Measurements from ENCODE around the gene MTERF4.
A peak's percentile ranks its signal among the peaks of the same experiment; 100 is the strongest.
"Not testable (repeated sequence)": the region's sequence is repeated elsewhere in the genome, so short reads cannot be mapped to it uniquely, and the experiment has no call there.

Gene MTERF4

DNA sequence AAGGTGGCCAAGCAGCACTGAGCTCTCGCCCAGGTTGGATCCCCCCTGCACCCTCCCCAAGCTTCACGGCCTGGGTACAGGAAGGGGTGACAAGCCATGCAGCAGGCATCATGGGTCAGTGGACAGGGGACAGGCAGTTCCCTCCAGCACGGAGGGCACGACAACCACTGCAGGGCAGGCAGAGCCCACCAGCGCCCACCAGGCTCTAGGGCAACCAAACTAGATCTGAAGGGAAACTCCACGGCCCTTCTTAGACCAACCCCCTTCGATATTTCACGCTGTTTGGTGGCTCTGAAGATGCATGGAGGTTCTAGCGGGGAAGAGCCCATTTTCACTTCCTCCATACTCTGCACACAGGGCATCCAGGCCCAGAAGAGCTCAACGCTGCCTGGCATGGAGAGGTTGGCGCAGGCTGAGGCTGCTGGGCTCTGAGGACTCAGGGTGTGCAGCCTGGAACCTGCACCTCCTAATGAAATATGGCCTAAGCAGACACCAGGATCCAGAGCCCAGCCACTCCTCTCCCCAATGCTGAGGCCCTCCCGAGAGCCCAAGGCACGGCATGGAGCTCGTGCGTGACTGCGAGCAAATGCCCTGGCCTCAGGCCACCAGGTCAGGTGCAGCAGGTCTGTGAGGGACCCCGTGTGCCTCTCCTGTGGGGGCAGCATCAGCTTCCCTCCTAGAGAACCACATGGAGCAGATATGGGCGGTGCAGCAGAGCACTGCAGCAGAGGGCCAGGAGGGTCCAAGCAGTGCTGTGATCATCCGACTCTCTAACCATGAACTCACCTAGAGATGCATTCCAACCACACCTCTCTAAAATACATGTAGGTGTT, 8.7 kb upstream of the MTERF4 start:
- no peak for DNase-seq

- DNase-seq = no peak
Observed at GRCh38 chr2:241110089-241110606, 8.1 kb upstream of the MTERF4 start.

DNA sequence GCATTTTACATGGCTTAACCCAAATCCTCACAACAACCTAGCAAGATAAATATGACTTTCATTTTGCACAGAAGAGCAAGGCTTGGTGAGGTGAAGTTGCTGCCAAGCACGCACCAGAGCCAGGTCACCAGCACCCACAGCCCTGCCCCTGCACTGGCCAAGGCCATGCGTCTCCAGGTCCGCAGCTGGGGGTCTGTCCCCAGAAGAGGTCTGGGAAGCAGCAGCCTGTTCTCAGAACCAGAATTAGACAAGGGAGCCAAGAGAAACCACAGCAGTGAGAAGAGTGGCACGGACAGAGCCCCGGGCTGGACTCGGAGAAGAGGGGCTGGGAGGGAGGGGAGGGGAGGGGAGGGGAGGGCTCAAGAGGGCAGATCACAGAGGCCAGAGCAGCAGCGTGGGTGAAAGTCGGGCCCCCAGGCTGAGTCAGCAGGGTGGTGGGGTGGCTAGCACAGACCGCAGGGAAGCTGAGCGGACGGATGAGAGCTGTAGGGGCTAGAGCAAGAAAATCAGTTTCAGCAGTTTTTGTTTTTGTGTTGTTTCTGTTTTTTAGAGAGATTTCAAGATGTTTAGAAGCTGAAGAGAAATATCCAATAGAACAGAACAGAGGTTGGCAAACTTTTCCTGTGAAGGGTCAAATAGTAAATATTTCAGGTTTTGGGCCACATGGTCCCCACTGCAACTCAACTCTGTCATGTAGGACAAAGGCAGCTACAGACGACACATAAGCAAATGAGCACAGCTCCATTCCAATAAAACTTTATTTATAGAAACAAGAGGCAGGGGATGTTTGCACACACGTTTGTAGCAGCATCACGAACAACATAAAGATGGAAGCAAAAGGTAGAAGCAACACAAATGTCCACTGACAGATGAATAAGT, 7.4 kb upstream of the MTERF4 start:
- peak; percentile 41 for DNase-seq

- DNase-seq = no peak
Observed at GRCh38 chr2:241108271-241109209, 6.5 kb upstream of the MTERF4 start.

GRCh38 chr2:241107031-241107783, 5.1 kb upstream of the MTERF4 start:
- no peak for DNase-seq

- DNase-seq = no peak
Observed at GRCh38 chr2:241105641-241106040, 3.6 kb upstream of the MTERF4 start.

DNA sequence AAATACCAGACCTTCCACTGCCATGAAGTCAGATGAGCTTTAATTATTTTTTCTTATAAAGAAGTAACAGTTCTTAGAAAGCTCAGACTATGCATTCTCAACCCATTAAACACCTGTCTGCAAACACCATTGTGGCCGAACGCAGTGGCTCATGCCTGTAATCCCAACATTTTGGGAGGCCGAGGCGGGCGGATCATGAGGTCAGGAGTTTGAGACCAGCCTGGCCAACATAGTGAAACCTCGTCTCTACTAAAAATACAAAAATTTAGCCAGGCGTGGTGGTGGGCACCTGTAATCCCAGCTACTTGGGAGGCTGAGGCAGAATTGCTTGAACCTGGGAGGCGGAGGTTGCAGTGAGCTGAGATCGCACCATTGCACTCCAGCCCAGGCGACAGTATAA, 2.5 kb upstream of the MTERF4 start:
- not testable (repeated sequence) for DNase-seq

- DNase-seq = no peak
Observed at GRCh38 chr2:241103176-241103595, 1.1 kb upstream of the MTERF4 start.

GRCh38 chr2:241099246-241099645, 2.8 kb downstream of the MTERF4 start:
- DNase-seq = no peak

DNA sequence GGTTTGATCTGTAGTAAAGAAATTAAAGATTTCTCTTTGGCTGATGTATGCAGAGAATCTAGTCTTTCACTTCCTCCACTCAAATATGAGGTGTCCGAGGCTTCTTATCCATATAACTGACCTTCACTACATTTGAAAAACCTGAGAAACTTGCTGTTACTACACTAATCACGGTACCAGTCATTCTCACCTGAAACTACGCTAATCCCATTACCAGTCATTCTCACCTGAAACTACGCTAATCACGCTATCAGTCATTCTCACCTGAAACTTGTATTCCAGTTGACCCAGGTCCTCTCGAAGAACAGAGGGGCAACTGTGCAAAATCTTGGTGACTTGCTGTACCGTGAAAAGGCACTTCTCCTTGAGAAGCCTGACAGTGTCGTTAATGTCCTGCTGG, 5.1 kb downstream of the MTERF4 start:
- no peak for DNase-seq

DNA sequence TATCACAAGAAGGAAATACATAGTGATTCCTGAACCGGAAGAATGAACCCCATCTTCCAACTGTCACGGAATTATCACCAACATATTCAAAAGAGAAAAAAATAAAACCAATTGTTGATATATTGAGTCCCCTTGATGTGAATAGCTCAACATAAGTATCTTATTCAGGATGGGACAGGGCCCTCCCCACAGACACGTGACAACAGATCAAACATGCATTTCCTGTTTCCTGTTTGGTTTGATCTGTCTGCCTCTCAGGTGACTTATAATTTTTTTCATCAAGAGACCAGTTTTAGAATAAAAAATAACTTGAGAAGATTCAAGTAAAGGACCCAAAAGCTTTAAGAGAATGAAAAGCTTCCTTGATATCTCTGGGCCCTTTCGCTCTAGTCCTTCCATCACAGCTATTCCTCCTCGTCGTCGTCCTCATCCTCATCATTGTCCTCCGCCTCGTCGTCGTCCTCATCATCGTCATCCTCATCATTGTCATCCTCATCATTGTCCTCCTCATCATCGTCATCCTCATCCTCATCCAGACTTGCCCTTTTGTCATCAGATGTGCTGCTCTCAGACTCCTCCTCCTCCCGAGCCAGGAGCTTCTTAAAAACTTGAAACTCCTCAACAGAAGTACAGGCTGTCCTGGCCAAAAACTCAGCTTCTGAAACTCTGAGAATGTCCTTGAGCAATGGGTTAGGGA, 6.3 kb downstream of the MTERF4 start:
- peak; percentile 47 for DNase-seq

GRCh38 chr2:241094924-241095420, 7.1 kb downstream of the MTERF4 start:
- no peak for DNase-seq

- DNase-seq = no peak
Observed at GRCh38 chr2:241094172-241094571, 7.9 kb downstream of the MTERF4 start.

GRCh38 chr2:241093133-241093781, 8.8 kb downstream of the MTERF4 start:
- not testable (repeated sequence) for DNase-seq

- DNase-seq = no peak
Observed at GRCh38 chr2:241092677-241093076, 9.4 kb downstream of the MTERF4 start.

GRCh38 chr2:241091734-241092445, 10.2 kb downstream of the MTERF4 start:
- DNase-seq = no peak

- DNase-seq = no peak
Observed at GRCh38 chr2:241091201-241091600, 10.9 kb downstream of the MTERF4 start.

DNA sequence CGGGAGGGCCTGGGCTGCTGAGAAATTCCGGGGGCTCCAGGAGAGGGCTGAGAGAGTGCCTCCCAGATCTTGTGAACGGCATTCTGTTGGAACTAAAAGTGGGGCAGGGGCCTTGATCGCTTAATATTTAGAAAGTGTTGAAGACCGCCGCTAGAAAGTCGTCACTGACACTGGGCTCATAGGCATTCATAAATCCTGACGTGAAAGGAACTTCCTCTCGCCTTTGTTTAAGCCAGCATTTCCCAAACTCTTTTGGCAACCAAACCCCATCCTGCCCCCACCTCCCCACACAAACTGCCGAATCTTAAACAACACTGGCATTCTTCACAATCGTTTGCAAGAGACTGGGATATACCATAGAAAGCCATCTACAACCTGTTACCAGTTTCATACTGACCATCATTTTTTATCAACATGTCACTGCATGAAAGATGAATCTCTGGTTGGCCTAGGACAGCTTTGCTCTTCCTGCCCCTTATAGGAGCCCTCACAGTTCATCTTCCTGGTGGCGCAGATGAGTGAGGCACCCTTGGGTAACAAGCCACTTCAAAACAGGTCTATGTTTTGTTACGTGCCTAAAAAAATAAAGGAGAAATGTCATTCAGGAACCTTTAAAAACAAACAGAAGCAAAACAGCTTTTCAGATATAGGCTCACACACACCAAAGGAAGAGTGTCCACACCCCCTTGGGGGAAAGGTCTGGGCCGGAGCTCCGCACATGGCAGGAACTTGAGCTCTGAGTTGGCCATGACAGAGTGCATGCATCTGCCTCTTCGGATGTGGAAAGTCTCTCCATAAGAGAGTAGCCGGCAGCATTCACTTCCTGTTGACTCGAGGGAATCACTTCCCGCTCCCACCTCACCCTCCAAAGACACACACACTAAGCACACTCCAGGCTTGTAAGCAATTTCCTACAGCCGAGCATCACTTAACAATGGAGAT, 13.0 kb downstream of the MTERF4 start:
- DNase-seq = no peak

Measured in activated CD8-positive, alpha-beta memory T cell treated with anti-CD3 and anti-CD28 coated beads, Interleukin-2, amount 50 U/mL, for 4 hours (primary cell).